GM06990 (cell line): ENCODE results near the gene HPSE.

ENCODE experiments used
- DNase-seq: peaks from one replicate; pipeline ENCODE4 v3.0.0-alpha.2; 2011; ENCODE audit not compliant: insufficient read length; ENCODE audit errors: extremely low read depth
- H3K27me3 ChIP-seq: replicated peaks from 2 replicates; pipeline ENCODE4 v1.6.0; 2011; ENCODE audit warnings: low read length; ENCODE audit not compliant: control insufficient read depth, insufficient read depth
- H3K36me3 ChIP-seq: 2 replicates; pipeline ENCODE4 v1.5.1; 2011; ENCODE audit warnings: low read length; ENCODE audit not compliant: control insufficient read depth, insufficient read depth
- H3K4me3 ChIP-seq: replicated peaks from 2 replicates; pipeline ENCODE4 v1.5.1; 2011; ENCODE audit warnings: low read depth, mild to moderate bottlenecking, control low read depth, low read length
- CTCF ChIP-seq: IDR thresholded peaks from 2 replicates; pipeline ENCODE4 v1.5.1; 2011; ENCODE audit warnings: low read length, control low read depth, mild to moderate bottlenecking, inconsistent platforms; ENCODE audit not compliant: insufficient read depth, poor library complexity, severe bottlenecking

Gene HPSE

GRCh38 chr4:83258461-83258860 lies 76.2 kb downstream of the HPSE start:
- Histone ChIP-seq H3K4me3 (no peak overlapping the region), H3K36me3 (no peaks in the 10 kb centered on the region; the same call in 1 of the 2 replicates), H3K27me3 (no peaks in the 10 kb centered on the region)
- no peak for TF ChIP-seq CTCF
- no peak for DNase-seq

- Histone ChIP-seq H3K27me3 (no peaks in the 10 kb centered on the region), H3K4me3 (no peak overlapping the region), H3K36me3 (no peaks in the 10 kb centered on the region; the same call in 1 of the 2 replicates)
- TF ChIP-seq CTCF = no peak
- DNase-seq = no peak
These were observed 76.8 kb downstream of the HPSE start for GRCh38 chr4:83257811-83258210.

GRCh38 chr4:83255584-83255983 lies 79.1 kb downstream of the HPSE start:
- no peaks in the 10 kb centered on the region for H3K36me3 ChIP-seq
- DNase-seq = no peak
- H3K27me3 ChIP-seq = no peaks in the 10 kb centered on the region
- no peak for TF ChIP-seq CTCF
- H3K4me3 ChIP-seq = no peak overlapping the region

- no peak for DNase-seq
- Histone ChIP-seq H3K36me3 (no peaks in the 10 kb centered on the region), H3K27me3 (no peaks in the 10 kb centered on the region), H3K4me3 (no peak overlapping the region)
- TF ChIP-seq CTCF = peak; percentile 82
These were observed 81.8 kb downstream of the HPSE start for GRCh38 chr4:83252782-83253405.

- no peak overlapping the region for H3K4me3 ChIP-seq
- no peak for TF ChIP-seq CTCF
- no peaks in the 10 kb centered on the region for H3K27me3 ChIP-seq
- DNase-seq = no peak
- H3K36me3 ChIP-seq = no peaks in the 10 kb centered on the region
These were observed 83.2 kb downstream of the HPSE start for GRCh38 chr4:83251447-83251830.
